ENCODE measurements around the gene RPS17. TPM values are rescaled to one million over a fixed set of nuclear protein-coding genes. Genes with fewer than 3 reads are reported as not detected.

Gene RPS17
- total RNA-seq, 4 donors from 2014 or later: 845 to 2,591 (median 2,334) TPM

GRCh38 chr15:82552861-82553260, 12.6 kb upstream of the RPS17 start:
- WGBS, 2 donors (ENCODE audit: low coverage in 1 of 2): 73 to 74% methylated on average over 2 of the region's 2 CpGs
- Histone ChIP-seq H3K4me3 (no peak overlapping the region), H3K27me3 (no peaks in the 10 kb centered on the region), H3K4me1 (no peaks in the 10 kb centered on the region), H3K9me3 (no peaks in the 10 kb centered on the region), H3K27ac (no peak overlapping the region), H3K36me3 (peaks cover 0 to 85% of the 10 kb centered on the region in 2 donors)
- TF ChIP-seq CTCF (IDR thresholded peaks at IDR 0.05) (no peak), POLR2AphosphoS5 (IDR thresholded peaks at IDR 0.05) (no peak), EP300 (IDR thresholded peaks at IDR 0.05) (no peak), POLR2A (IDR thresholded peaks at IDR 0.05) (no peak)
- no peak for ATAC-seq

GRCh38 chr15:82551646-82552247, 11.5 kb upstream of the RPS17 start:
- WGBS, 2 donors (ENCODE audit: low coverage in 1 of 2): 77 to 88% methylated on average over 3 to 5 of the region's 5 CpGs
- Histone ChIP-seq H3K9me3 (no peaks in the 10 kb centered on the region), H3K36me3 (peaks cover 0 to 81% of the 10 kb centered on the region in 2 donors), H3K27me3 (no peaks in the 10 kb centered on the region), H3K27ac (no peak overlapping the region), H3K4me1 (no peaks in the 10 kb centered on the region), H3K4me3 (no peak overlapping the region)
- no peak for ATAC-seq
- no peak for TF ChIP-seq EP300 (IDR thresholded peaks at IDR 0.05)
- TF ChIP-seq CTCF (IDR thresholded peaks at IDR 0.05): no peak
- TF ChIP-seq POLR2AphosphoS5 (IDR thresholded peaks at IDR 0.05): no peak
- no peak for TF ChIP-seq POLR2A (IDR thresholded peaks at IDR 0.05)

- H3K27me3 ChIP-seq: no peaks in the 10 kb centered on the region
- H3K4me3 ChIP-seq: no peak overlapping the region
- no peak overlapping the region for H3K27ac ChIP-seq
- no peaks in the 10 kb centered on the region for H3K9me3 ChIP-seq
- TF ChIP-seq CTCF (IDR thresholded peaks at IDR 0.05): no peak
- TF ChIP-seq EP300 (IDR thresholded peaks at IDR 0.05): no peak
- TF ChIP-seq POLR2AphosphoS5 (IDR thresholded peaks at IDR 0.05): no peak
- no peak for TF ChIP-seq POLR2A (IDR thresholded peaks at IDR 0.05)
- ATAC-seq: no peak
- peaks cover 0 to 85% of the 10 kb centered on the region in 2 donors for H3K36me3 ChIP-seq
- WGBS, 2 donors (ENCODE audit: low coverage in 1 of 2): 88 to 100% methylated on average over 1 to 2 of the region's 9 CpGs
- no peaks in the 10 kb centered on the region for H3K4me1 ChIP-seq
These were observed 9.0 kb upstream of the RPS17 start for GRCh38 chr15:82549199-82549665.

GRCh38 chr15:82548700-82549099, 8.4 kb upstream of the RPS17 start:
- Histone ChIP-seq H3K27ac (no peak overlapping the region), H3K4me1 (no peaks in the 10 kb centered on the region), H3K4me3 (no peak overlapping the region), H3K9me3 (no peaks in the 10 kb centered on the region), H3K27me3 (no peaks in the 10 kb centered on the region), H3K36me3 (peaks cover 0 to 79% of the 10 kb centered on the region in 2 donors)
- WGBS, 2 donors (ENCODE audit: low coverage in 1 of 2): 92 to 93% methylated on average over 2 of the region's 2 CpGs
- ATAC-seq: no peak
- TF ChIP-seq POLR2AphosphoS5 (IDR thresholded peaks at IDR 0.05) (no peak), POLR2A (IDR thresholded peaks at IDR 0.05) (no peak), CTCF (IDR thresholded peaks at IDR 0.05) (no peak)

GRCh38 chr15:82545478-82545877, 5.2 kb upstream of the RPS17 start:
- ATAC-seq: no peak
- peaks cover 0 to 47% of the 10 kb centered on the region in 2 donors for H3K36me3 ChIP-seq
- 20 to 86% methylated on average over 1 to 6 of the region's 6 CpGs for WGBS, 2 donors (ENCODE audit: low coverage in 1 of 2)
- H3K9me3 ChIP-seq: no peaks in the 10 kb centered on the region
- no peak overlapping the region for H3K27ac ChIP-seq
- H3K4me3 ChIP-seq: no peak overlapping the region
- H3K27me3 ChIP-seq: no peaks in the 10 kb centered on the region
- TF ChIP-seq POLR2A (IDR thresholded peaks at IDR 0.05) (no peak), EP300 (IDR thresholded peaks at IDR 0.05) (no peak), POLR2AphosphoS5 (IDR thresholded peaks at IDR 0.05) (no peak), CTCF (IDR thresholded peaks at IDR 0.05) (no peak)
- peaks cover 0 to 11% (median 4%) of the 10 kb centered on the region in 3 donors for H3K4me1 ChIP-seq

All from gastroesophageal sphincter (tissue), 4 donors.